SK-N-SH (cell line): ENCODE measurements around the gene FAM168A.

Source experiments
- CHD2 ChIP-seq: fragments of 150-350 bp; IDR thresholded peaks from 2 replicates; pipeline ENCODE4 v1.6.1; 2018; ENCODE audit warnings: low read length; ENCODE audit not compliant: partially characterized antibody
- CTCF ChIP-seq: fragments of 200-600 bp; sonication (generic); IDR thresholded peaks from 2 replicates; pipeline ENCODE4 v1.6.1; 2017; ENCODE audit warnings: antibody characterized with exemption, mild to moderate bottlenecking, moderate library complexity
- ELF1 ChIP-seq: IDR thresholded peaks from 2 replicates; pipeline ENCODE4 v1.4.0; 2012
- NFIC ChIP-seq: IDR thresholded peaks from 2 replicates; pipeline ENCODE4 v1.4.0; 2012; ENCODE audit warnings: borderline replicate concordance
- NRF1 ChIP-seq: IDR thresholded peaks from 2 replicates; pipeline ENCODE4 v1.6.1; 2012; ENCODE audit warnings: low read depth, mild to moderate bottlenecking, low read length
- POLR2AphosphoS5 ChIP-seq: IDR thresholded peaks from 2 replicates; pipeline ENCODE4 v1.6.1; 2012; ENCODE audit warnings: low read depth, low read length
- RAD21 ChIP-seq: IDR thresholded peaks from 2 replicates; pipeline ENCODE4 v1.6.1; 2012; ENCODE audit warnings: mild to moderate bottlenecking, low read length
- RCOR1 ChIP-seq: fragments of 150-350 bp; IDR thresholded peaks from 2 replicates; pipeline ENCODE4 v1.6.1; 2017; ENCODE audit warnings: antibody characterized with exemption, low read length
- RXRA ChIP-seq: IDR thresholded peaks from 2 replicates; pipeline ENCODE4 v1.4.0; 2012; ENCODE audit warnings: low read depth, mild to moderate bottlenecking, borderline replicate concordance
- TAF1 ChIP-seq: IDR thresholded peaks from 2 replicates; pipeline ENCODE4 v1.6.1; 2012; ENCODE audit warnings: low read depth, mild to moderate bottlenecking, low read length, moderate library complexity, borderline replicate concordance
- TEAD4 ChIP-seq: IDR thresholded peaks from 2 replicates; pipeline ENCODE4 v1.4.0; 2012; ENCODE audit warnings: mild to moderate bottlenecking, borderline replicate concordance; ENCODE audit not compliant: insufficient read depth
- TF ChIP-seq, protein P1 (sequence below): IDR thresholded peaks from 2 replicates; pipeline ENCODE4 v1.4.0; 2012; ENCODE audit warnings: low read depth, borderline replicate concordance
- TF ChIP-seq, protein P2 (sequence below): fragments of 150-350 bp; IDR thresholded peaks from 2 replicates; pipeline ENCODE4 v1.6.1; 2016; ENCODE audit warnings: mild to moderate bottlenecking, low read depth, low read length

- no peak for TF ChIP-seq CTCF
- TF ChIP-seq, protein P1, sequence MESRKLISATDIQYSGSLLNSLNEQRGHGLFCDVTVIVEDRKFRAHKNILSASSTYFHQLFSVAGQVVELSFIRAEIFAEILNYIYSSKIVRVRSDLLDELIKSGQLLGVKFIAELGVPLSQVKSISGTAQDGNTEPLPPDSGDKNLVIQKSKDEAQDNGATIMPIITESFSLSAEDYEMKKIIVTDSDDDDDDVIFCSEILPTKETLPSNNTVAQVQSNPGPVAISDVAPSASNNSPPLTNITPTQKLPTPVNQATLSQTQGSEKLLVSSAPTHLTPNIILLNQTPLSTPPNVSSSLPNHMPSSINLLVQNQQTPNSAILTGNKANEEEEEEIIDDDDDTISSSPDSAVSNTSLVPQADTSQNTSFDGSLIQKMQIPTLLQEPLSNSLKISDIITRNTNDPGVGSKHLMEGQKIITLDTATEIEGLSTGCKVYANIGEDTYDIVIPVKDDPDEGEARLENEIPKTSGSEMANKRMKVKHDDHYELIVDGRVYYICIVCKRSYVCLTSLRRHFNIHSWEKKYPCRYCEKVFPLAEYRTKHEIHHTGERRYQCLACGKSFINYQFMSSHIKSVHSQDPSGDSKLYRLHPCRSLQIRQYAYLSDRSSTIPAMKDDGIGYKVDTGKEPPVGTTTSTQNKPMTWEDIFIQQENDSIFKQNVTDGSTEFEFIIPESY = no peak
- TF ChIP-seq, protein P2, sequence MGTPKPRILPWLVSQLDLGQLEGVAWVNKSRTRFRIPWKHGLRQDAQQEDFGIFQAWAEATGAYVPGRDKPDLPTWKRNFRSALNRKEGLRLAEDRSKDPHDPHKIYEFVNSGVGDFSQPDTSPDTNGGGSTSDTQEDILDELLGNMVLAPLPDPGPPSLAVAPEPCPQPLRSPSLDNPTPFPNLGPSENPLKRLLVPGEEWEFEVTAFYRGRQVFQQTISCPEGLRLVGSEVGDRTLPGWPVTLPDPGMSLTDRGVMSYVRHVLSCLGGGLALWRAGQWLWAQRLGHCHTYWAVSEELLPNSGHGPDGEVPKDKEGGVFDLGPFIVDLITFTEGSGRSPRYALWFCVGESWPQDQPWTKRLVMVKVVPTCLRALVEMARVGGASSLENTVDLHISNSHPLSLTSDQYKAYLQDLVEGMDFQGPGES = no peak
- no peak for TF ChIP-seq RAD21
- TF ChIP-seq NFIC = no peak
- no peak for TF ChIP-seq TEAD4
- TF ChIP-seq POLR2AphosphoS5 = no peak
- no peak for TF ChIP-seq NRF1
- no peak for TF ChIP-seq ELF1
- no peak for TF ChIP-seq RXRA
- no peak for TF ChIP-seq TAF1
- no peak for TF ChIP-seq RCOR1
- no peak for TF ChIP-seq CHD2
Observed at GRCh38 chr11:73379189-73379880, 218.6 kb downstream of the FAM168A start.
